Astrocyte of the cerebellum (primary cell): ENCODE results near the gene ERI2.

ENCODE experiments used
- DNase-seq: peaks from one replicate; pipeline ENCODE4 v3.0.0-alpha.2; 2011; ENCODE audit warnings: low read depth
- H3K4me3 ChIP-seq: 2 replicates; pipeline ENCODE4 v1.5.1; 2011; ENCODE audit warnings: mild to moderate bottlenecking, low read depth, low read length, moderate library complexity
- in situ Hi-C: cut with HindIII; loops from 2 replicates; pipeline ENCODE4 v1.10.0; 2017; ENCODE audit warnings: low sequenced_read_pairs
- TF ChIP-seq, protein P1 (sequence below): IDR thresholded peaks from 2 replicates; pipeline ENCODE4 v1.5.1; 2012; ENCODE audit warnings: low read length, low read depth, moderate library complexity, mild to moderate bottlenecking; ENCODE audit errors: missing control alignments

ERI2 gene

GRCh38 chr16:20822521-20823325 lies 16.5 kb upstream of the ERI2 start:
- no peak overlapping the region for H3K4me3 ChIP-seq
- TF ChIP-seq, protein P1, sequence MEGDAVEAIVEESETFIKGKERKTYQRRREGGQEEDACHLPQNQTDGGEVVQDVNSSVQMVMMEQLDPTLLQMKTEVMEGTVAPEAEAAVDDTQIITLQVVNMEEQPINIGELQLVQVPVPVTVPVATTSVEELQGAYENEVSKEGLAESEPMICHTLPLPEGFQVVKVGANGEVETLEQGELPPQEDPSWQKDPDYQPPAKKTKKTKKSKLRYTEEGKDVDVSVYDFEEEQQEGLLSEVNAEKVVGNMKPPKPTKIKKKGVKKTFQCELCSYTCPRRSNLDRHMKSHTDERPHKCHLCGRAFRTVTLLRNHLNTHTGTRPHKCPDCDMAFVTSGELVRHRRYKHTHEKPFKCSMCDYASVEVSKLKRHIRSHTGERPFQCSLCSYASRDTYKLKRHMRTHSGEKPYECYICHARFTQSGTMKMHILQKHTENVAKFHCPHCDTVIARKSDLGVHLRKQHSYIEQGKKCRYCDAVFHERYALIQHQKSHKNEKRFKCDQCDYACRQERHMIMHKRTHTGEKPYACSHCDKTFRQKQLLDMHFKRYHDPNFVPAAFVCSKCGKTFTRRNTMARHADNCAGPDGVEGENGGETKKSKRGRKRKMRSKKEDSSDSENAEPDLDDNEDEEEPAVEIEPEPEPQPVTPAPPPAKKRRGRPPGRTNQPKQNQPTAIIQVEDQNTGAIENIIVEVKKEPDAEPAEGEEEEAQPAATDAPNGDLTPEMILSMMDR = no peak
- in situ Hi-C loops = no loop called here
- no peak for DNase-seq

- no peak for DNase-seq
- in situ Hi-C loops = no loop called here
- no peak overlapping the region for H3K4me3 ChIP-seq
- TF ChIP-seq, protein P1 = no peak
These were observed 15.4 kb upstream of the ERI2 start for GRCh38 chr16:20821682-20822081.

DNA sequence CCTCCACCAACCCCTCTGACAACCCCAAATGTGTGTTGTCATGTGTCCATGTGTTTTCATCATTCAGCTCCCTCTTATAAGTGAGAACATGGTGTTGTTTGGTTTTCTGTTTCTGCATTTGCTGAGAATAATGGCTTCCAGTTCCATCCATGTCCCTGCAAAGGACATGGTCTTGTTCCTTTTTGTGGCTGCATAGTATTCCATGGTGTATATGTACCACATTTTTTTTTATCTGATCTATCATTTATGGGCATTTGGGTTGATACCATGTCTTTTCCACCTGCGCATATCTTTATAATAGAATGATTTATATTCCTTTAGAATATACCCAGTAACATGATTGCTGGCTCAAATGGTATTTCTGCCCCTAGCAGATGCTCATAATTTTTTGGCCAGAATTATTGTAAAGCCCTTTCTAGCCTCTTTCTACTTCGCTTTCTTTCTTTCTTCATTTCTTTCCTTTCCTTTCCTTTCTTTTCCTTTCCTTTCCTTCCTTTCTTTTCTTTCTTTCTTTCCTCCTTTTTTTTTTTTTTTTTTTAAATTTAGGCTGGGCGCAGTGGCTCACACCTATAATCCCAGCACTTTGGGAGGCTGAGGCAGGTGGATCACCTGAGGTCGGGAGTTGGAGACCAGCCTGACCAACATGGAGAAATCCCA lies 12.8 kb upstream of the ERI2 start:
- TF ChIP-seq, protein P1 = no peak
- no peak overlapping the region for H3K4me3 ChIP-seq
- in situ Hi-C loops = no loop called here
- no peak for DNase-seq

- in situ Hi-C loops = no loop called here
- H3K4me3 ChIP-seq = no peak overlapping the region
- TF ChIP-seq, protein P1 = no peak
- DNase-seq = peak; percentile 43
These were observed 8.5 kb upstream of the ERI2 start for GRCh38 chr16:20814784-20815183.

DNA sequence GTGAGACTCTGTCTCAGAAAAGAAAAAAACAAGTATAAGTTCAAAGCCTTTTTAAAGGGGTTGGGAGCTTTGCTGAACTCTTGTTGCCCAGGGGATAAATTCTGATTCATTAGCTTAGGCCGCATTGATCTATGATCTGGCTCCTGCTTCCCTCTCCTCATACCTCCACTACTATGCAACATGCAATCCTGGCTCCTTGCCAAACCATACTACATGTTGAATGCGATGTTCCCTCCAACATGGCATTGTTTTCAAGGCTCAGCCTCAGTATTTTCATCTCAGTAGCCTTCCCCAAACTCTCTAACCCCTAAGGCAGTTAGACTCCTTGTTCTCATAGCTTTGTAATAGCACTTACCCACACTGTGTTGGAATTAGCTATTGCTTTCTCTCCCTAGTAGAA lies 6.2 kb upstream of the ERI2 start:
- TF ChIP-seq, protein P1 = no peak
- in situ Hi-C loops = no loop called here

DNA sequence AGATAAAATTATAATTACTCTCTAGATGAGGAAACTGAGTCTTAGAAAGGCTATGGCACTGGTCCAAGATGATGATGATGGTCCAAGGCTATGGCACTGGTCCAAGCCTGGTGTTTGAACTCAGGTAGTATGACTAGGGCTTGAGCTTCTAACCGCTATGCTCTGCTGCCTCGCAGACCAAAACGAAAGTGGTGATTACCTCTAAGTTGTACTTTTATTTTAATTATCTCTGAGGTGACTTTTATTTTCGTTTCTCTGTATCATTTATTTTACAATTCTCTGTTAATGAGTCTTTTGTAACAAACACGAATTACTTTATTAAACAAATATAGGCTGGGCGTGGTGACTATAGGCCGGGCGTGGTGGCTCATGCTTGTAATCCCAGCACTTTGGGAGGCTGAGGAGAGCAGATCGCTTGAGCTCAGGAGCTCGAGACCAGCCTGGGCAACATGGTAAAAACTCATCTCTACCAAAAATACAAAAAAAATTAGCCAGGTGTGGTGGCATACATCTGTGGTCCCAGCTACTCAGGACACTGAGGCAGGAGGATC lies 5.7 kb upstream of the ERI2 start:
- no peak for DNase-seq
- in situ Hi-C loops = no loop called here
- TF ChIP-seq, protein P1 = no peak

More for the DNA sequence above, 6.2 kb upstream of the ERI2 start:
- no peak for DNase-seq
- no peak overlapping the region for H3K4me3 ChIP-seq

More for the DNA sequence above, 5.7 kb upstream of the ERI2 start:
- no peak overlapping the region for H3K4me3 ChIP-seq
